IPS DF 6.9 (cell line): ENCODE data around the gene GBP3.
"Not testable (repeated sequence)": the region's sequence is repeated elsewhere in the genome, so short reads cannot be mapped to it uniquely, and the experiment has no call there.

Experiments used
- DNase-seq: peaks from one replicate; pipeline ENCODE4 v3.0.0-alpha.2; 2013; ENCODE audit warnings: low read depth, low spot score
- H3K27ac ChIP-seq: one replicate; pipeline ENCODE4 v1.5.1; 2013; ENCODE audit warnings: low read length, control low read depth
- H3K27me3 ChIP-seq: 2 replicates; pipeline ENCODE4 v1.6.1; 2013; ENCODE audit warnings: mild to moderate bottlenecking, low read length; ENCODE audit not compliant: control insufficient read depth, insufficient read depth
- H3K36me3 ChIP-seq: 2 replicates; pipeline ENCODE4 v1.6.1; 2013; ENCODE audit warnings: low read length; ENCODE audit not compliant: control insufficient read depth, insufficient read depth
- H3K4me1 ChIP-seq: 2 replicates; pipeline ENCODE4 v1.6.1; 2013; ENCODE audit warnings: low read length; ENCODE audit not compliant: control insufficient read depth, insufficient read depth
- H3K4me3 ChIP-seq: 2 replicates; pipeline ENCODE4 v1.5.1; 2013; ENCODE audit warnings: mild to moderate bottlenecking, low read length
- H3K9me3 ChIP-seq: 2 replicates; pipeline ENCODE4 v1.6.1; 2013; ENCODE audit warnings: low read length, inconsistent platforms; ENCODE audit not compliant: control insufficient read depth, insufficient read depth
- WGBS: extraction: QIAGEN DNeasy Blood & Tissue Kit; methylation state at CpG from one replicate; pipeline ENCODE4 v1.1.7; 2013; ENCODE audit warnings: mixed read lengths, missing lambda C conversion rate; ENCODE audit not compliant: insufficient read length, insufficient coverage; 5-methylcytosine and 5-hydroxymethylcytosine counted together

Gene GBP3

DNA sequence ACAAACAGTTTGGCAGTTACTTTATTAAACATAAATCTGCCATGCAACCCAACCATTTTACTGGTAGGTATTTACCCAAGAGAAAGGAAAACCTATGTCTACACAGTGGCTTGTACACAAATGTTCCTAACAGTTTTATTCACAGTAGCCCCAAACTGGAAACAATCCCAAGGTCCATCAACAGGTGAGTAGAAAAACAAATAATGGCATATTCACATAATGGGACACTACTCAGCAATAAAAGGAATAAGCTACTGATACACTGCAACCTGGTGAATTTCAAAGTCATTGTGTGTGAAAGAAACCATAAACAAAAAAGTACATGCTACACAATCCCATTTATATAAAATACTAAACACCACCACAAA, 42.9 kb downstream of the GBP3 start:
- no peak for DNase-seq
- no peaks in the 10 kb centered on the region for H3K9me3 ChIP-seq
- H3K4me3 ChIP-seq, result no peak overlapping the region
- H3K36me3 ChIP-seq, result no peaks in the 10 kb centered on the region
- no peaks in the 10 kb centered on the region for H3K4me1 ChIP-seq
- H3K27ac ChIP-seq, result no peak overlapping the region
- H3K27me3 ChIP-seq, result no peaks in the 10 kb centered on the region

DNA sequence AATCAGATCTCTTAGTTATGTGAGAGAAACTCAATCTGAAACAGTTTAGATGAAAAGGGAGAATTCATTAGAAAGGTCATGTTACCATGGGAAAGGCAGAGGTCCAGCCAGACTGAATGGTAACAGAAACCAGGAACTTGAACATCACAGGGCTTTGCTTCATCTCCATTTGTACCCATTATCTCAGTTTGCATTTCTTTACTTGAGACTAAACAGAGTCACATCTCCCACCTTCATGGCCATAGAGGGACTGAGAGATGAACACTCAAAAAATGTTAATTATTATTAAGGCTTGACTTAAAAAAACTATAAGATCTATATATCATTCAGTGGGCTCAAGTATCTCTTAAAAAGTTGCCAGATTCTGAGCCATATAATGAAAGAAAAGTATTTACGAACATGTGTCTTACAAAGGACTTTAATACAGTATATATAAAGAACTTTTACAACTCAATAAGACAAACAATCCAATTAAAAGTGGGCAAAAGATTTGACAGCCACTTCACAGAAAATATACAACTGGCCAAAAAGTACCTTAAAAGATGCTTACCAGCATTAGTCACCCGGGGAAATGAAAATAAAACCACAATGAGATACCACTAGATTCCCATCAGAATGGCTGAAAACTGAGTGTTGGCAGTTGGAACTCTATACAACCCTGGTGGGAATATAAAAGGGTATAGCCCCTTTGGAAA, 43.5 kb downstream of the GBP3 start:
- Histone ChIP-seq H3K27ac (no peak overlapping the region), H3K9me3 (no peaks in the 10 kb centered on the region), H3K4me3 (no peak overlapping the region), H3K36me3 (no peaks in the 10 kb centered on the region), H3K4me1 (no peaks in the 10 kb centered on the region), H3K27me3 (no peaks in the 10 kb centered on the region)
- no CpG with 5 or more reads among the region's 2 CpGs for WGBS
- no peak for DNase-seq

DNA sequence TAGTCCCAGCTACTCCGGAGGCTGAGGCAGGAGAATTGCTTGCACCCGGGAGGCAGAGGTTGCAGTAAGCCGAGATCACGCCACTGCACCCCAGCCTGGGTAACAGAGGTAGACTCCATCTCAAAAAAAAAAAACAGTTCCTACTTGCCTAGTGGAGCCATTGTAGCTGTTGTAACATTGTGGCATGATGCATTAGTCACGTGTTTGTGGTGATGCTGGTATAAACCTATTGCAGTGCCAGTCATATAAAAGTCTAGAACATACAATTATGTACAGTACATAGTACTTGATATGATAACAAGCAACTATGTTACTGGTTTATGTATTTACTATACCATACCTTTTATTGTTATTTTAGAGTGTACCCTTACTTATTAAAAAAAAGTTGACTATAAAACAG, 46.4 kb downstream of the GBP3 start:
- H3K4me3 ChIP-seq, result no peak overlapping the region
- no peaks in the 10 kb centered on the region for H3K36me3 ChIP-seq
- H3K27ac ChIP-seq, result no peak overlapping the region
- no peaks in the 10 kb centered on the region for H3K9me3 ChIP-seq
- DNase-seq, result no peak
- no peaks in the 10 kb centered on the region for H3K27me3 ChIP-seq
- H3K4me1 ChIP-seq, result no peaks in the 10 kb centered on the region
- WGBS, result no CpG with 5 or more reads among the region's 5 CpGs

DNA sequence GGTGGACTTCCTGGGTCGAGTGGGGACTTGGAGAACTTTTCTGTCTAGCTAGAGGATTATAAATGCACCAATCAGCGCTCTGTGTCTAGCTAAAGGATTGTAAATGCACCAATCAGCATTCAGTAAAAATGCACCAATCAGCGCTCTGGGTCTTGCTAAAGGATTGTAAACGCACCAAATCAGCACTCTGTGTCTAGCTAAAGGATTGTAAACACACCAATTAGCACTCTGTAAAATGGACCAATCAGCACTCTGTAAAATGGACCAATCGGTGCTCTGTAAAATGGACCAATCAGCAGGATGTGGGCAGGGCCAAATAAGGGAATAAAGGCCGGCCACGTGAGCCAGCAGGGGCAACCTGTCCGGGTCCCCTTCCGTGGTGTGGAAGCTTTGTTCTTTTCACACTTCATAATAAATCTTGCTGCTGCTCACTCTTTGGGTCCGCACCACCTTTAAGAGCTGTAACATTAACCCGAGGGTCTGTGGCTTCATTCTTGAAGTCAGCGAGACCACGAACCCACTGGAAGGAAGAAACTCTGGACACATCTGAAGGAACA, 48.0 kb downstream of the GBP3 start:
- H3K27ac ChIP-seq, H3K36me3 ChIP-seq, H3K4me3 ChIP-seq, H3K27me3 ChIP-seq, H3K4me1 ChIP-seq, DNase-seq, H3K9me3 ChIP-seq: not testable (repeated sequence)
- no CpG with 5 or more reads among the region's 13 CpGs for WGBS

DNA sequence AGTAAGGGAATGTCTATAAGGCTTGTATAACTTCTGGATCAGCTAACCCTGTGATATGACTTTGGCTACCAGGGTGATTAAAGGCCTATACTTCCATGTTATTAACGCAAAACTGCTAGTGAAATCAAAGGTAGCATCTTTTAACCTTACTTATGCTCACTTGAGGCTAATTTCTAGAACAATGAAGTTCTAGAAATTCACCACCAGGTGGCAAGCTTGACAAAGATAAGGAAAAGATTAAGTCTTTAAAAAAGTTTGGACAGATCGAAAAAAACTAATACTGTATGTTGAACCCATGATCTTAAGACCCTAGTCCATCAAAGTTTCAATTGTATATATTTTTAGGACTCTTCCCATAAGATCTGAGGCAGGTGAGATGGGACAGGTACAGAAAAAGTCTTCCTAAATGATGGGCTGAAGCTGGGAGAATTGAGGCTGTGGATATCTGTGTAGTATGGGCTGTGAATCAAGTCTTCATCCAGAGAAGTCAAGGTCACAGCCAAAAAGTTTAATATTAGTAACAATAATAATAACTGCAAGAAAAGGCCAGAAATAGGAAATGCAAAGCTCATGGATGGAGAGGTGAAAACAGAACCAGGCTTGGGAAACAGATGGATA, 49.0 kb downstream of the GBP3 start:
- Histone ChIP-seq H3K9me3 (no peaks in the 10 kb centered on the region), H3K27me3 (no peaks in the 10 kb centered on the region), H3K27ac (no peak overlapping the region), H3K4me1 (no peaks in the 10 kb centered on the region), H3K36me3 (no peaks in the 10 kb centered on the region), H3K4me3 (no peak overlapping the region)
- no CpG with 5 or more reads among the region's 2 CpGs for WGBS
- DNase-seq, result no peak

- Histone ChIP-seq H3K36me3 (peaks cover 10% of the 10 kb centered on the region; the same call in 1 of the 2 replicates), H3K4me3 (no peak overlapping the region), H3K27me3 (no peaks in the 10 kb centered on the region), H3K27ac (no peak overlapping the region), H3K9me3 (no peaks in the 10 kb centered on the region), H3K4me1 (no peaks in the 10 kb centered on the region)
- DNase-seq, result no peak
Observed at GRCh38 chr1:88961647-88962275, 60.9 kb downstream of the GBP3 start.

- no CpG with 5 or more reads among the region's 1 CpG for WGBS
- no peaks in the 10 kb centered on the region for H3K27me3 ChIP-seq
- peaks cover 10% of the 10 kb centered on the region; the same call in 1 of the 2 replicates for H3K36me3 ChIP-seq
- no peaks in the 10 kb centered on the region for H3K9me3 ChIP-seq
- H3K4me3 ChIP-seq, result no peak overlapping the region
- no peak for DNase-seq
- no peaks in the 10 kb centered on the region for H3K4me1 ChIP-seq
- no peak overlapping the region for H3K27ac ChIP-seq
Observed at GRCh38 chr1:88961081-88961480, 61.6 kb downstream of the GBP3 start.
